Thoracic aorta (tissue), 2 donors: ENCODE data around the gene DCST2. TPM values are rescaled to one million over a fixed set of nuclear protein-coding genes. Genes with fewer than 3 reads are reported as not detected.

Source experiments
- ATAC-seq: fragments of 150-250 bp; one replicate; pipeline ENCODE4 v1.8.0; 2017; ENCODE audit warnings: low read depth; ENCODE audit not compliant: insufficient number of reproducible peaks, low FRiP score
- DNase-seq: peaks from one replicate; pipeline ENCODE4 v3.0.0-alpha.2; 2020; ENCODE audit warnings: low spot score
- H3K27ac ChIP-seq, 2 donors: fragments of 200-600 bp; sonication (generic); 1 replicate in 1 of 2; 2 replicates in 1 of 2; pipeline ENCODE4 v1.5.1; 2016; ENCODE audit warnings: mild to moderate bottlenecking in 2 of 2, moderate library complexity in 2 of 2
- H3K27me3 ChIP-seq: fragments of 200-600 bp; sonication (generic); replicated peaks from 2 replicates; pipeline ENCODE4 v1.6.0; 2016; ENCODE audit warnings: mild to moderate bottlenecking; ENCODE audit not compliant: insufficient read depth
- H3K36me3 ChIP-seq: fragments of 200-600 bp; sonication (generic); one replicate; pipeline ENCODE4 v1.5.1; 2016
- H3K4me1 ChIP-seq, 2 donors: fragments of 200-600 bp; sonication (generic); 1 replicate in 1 of 2; 2 replicates in 1 of 2; pipeline versions ENCODE4 v1.5.1 to v1.6.0; 2016; ENCODE audit warnings: low read depth in 2 of 2, mild to moderate bottlenecking in 1 of 2; ENCODE audit not compliant: control insufficient read depth in 1 of 2
- H3K4me3 ChIP-seq: fragments of 200-600 bp; sonication (generic); 2 replicates; pipeline ENCODE4 v1.5.1; 2016; ENCODE audit warnings: mild to moderate bottlenecking
- H3K9me3 ChIP-seq: fragments of 200-600 bp; sonication (generic); 2 replicates; pipeline ENCODE4 v1.5.1; 2016
- CTCF ChIP-seq: fragments of 200-600 bp; sonication (generic); IDR thresholded peaks from one replicate; pipeline ENCODE4 v1.5.1; 2019; ENCODE audit warnings: antibody characterized with exemption
- total RNA-seq, 2 donors: library from RNA; depleted of rRNA; stranded (reverse); fragments of >200 nt; gene quantifications; one replicate each; pipeline versions ENCODE4 v1.1.0 to v1.2.3, GENCODE V29; 2016

DCST2 gene
- total RNA-seq, 2 donors from 2014 or later = 0.42 TPM; not detected in 1

- Histone ChIP-seq H3K27me3 (no peaks in the 10 kb centered on the region), H3K4me3 (peak overlapping the region; percentile 80), H3K9me3 (no peaks in the 10 kb centered on the region), H3K36me3 (no peaks in the 10 kb centered on the region), H3K27ac (peak overlapping the region in 1 of 2 donors; percentile 95), H3K4me1 (peaks cover 8 to 10% of the 10 kb centered on the region in 2 donors)
- no peak for TF ChIP-seq CTCF
- ATAC-seq (peak; percentile 31), DNase-seq (no peak)
Observed at GRCh38 chr1:155017946-155018316, 15.7 kb downstream of the DCST2 start.

- H3K27ac ChIP-seq = peak overlapping the region; percentile 61 to 95
- no peaks in the 10 kb centered on the region for H3K36me3 ChIP-seq
- peak; percentile 70 for DNase-seq
- peaks cover 12 to 13% of the 10 kb centered on the region in 2 donors for H3K4me1 ChIP-seq
- H3K27me3 ChIP-seq = no peaks in the 10 kb centered on the region
- peak overlapping the region; percentile 80 for H3K4me3 ChIP-seq
- no peaks in the 10 kb centered on the region for H3K9me3 ChIP-seq
- ATAC-seq = peak; percentile 87
- TF ChIP-seq CTCF = peak; percentile 98
Observed at GRCh38 chr1:155017041-155017945, 16.3 kb downstream of the DCST2 start.

- Histone ChIP-seq H3K4me3 (no peak overlapping the region), H3K36me3 (no peaks in the 10 kb centered on the region), H3K4me1 (peaks cover 22% of the 10 kb centered on the region in 2 donors), H3K9me3 (no peaks in the 10 kb centered on the region), H3K27ac (peak overlapping the region; percentile 61 to 95), H3K27me3 (no peaks in the 10 kb centered on the region)
- DNase-seq (no peak), ATAC-seq (no peak)
- no peak for TF ChIP-seq CTCF
Observed at GRCh38 chr1:155016231-155016831, 17.2 kb downstream of the DCST2 start.

- no peak for ATAC-seq
- no peaks in the 10 kb centered on the region for H3K9me3 ChIP-seq
- H3K4me1 ChIP-seq = peaks cover 27 to 28% of the 10 kb centered on the region in 2 donors
- no peaks in the 10 kb centered on the region for H3K27me3 ChIP-seq
- H3K36me3 ChIP-seq = no peaks in the 10 kb centered on the region
- DNase-seq = no peak
- no peak overlapping the region for H3K4me3 ChIP-seq
- no peak for TF ChIP-seq CTCF
- H3K27ac ChIP-seq = no peak overlapping the region
Observed at GRCh38 chr1:155015527-155016230, 17.9 kb downstream of the DCST2 start.
